SHP77 (cell line): Measurements from ENCODE around the gene IL1R2.
"Not testable (repeated sequence)": the region's sequence is repeated elsewhere in the genome, so short reads cannot be mapped to it uniquely, and the experiment has no call there.

Experiments used
- DNase-seq, 2 experiments: peaks; one replicate each; lab custom pipeline; 2025; lab: John Stamatoyannopoulos, UW

IL1R2 gene

GRCh38 chr2:101998896-101999789 is 7.4 kb downstream of the IL1R2 start:
- no peak for DNase-seq

DNA sequence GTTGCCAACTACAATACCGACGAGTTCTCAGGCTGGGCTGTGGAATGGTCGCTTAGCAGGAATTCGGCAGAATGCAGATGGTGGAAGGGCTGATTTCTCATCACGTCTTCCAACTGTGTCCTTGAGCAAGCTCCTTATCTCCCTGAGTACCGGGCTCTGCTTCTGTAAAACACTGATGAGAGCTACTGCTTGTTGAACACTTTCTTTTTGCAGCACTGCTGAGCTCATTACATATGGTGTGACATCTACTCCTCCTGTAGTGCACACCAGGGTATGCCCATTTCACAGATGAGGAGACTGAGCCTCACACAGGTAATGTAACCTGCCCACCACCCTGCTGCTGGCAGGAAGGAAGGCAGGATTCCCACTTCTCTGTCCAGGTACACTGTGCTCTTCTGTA is 8.3 kb downstream of the IL1R2 start:
- DNase-seq: no peak

- DNase-seq: no peak
Measured at GRCh38 chr2:102000813-102001766, 9.3 kb downstream of the IL1R2 start.

GRCh38 chr2:102001767-102002142 is 10.0 kb downstream of the IL1R2 start:
- DNase-seq: no peak

DNA sequence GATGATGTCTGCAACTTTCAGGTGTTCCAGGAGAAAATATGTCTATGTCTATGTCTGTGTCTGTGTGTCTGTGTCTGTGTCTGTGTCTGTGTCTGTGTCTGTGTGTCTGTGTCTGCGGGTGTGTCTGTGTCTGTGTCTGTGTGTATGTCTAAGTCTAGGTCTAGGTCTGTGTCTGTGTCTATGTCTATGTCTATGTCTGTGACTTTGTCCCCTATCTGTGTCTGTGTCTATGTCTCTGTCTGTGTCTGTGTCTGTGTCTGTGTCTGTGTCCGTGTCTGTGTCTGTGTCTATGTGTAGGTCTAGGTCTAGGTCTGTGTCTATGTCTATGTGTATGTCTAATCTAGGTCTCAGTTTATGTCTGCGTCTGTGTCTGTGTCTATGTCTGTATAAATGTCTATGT is 10.5 kb downstream of the IL1R2 start:
- DNase-seq: no peak

DNA sequence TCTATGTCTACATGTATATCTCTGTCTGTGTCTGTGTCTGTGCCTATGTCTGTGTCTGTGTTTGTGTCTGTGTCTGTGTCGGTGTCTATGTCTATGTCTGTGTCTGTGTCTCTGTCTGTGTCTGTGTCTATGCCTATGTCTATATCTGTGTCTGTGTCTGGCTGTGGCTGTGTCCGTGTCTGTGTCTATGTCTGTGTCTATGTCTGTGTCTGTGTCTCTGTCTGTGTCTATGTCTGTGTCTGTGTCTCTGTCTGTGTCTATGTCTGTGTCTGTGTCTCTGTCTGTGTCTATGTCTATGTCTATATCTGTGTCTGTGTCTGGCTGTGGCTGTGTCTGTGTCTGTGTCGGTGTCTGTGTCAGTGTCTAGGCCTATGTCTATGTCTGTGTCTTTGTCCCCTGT is 11.1 kb downstream of the IL1R2 start:
- not testable (repeated sequence) for DNase-seq

GRCh38 chr2:102003696-102004095 is 11.9 kb downstream of the IL1R2 start:
- DNase-seq: no peak

GRCh38 chr2:102004581-102004980 is 12.8 kb downstream of the IL1R2 start:
- no peak for DNase-seq

GRCh38 chr2:102005449-102005848 is 13.7 kb downstream of the IL1R2 start:
- DNase-seq: no peak

- DNase-seq: peak; percentile 28 to 44
Measured at GRCh38 chr2:102005989-102006885, 14.5 kb downstream of the IL1R2 start.

GRCh38 chr2:102006886-102007278 is 15.1 kb downstream of the IL1R2 start:
- no peak for DNase-seq

DNA sequence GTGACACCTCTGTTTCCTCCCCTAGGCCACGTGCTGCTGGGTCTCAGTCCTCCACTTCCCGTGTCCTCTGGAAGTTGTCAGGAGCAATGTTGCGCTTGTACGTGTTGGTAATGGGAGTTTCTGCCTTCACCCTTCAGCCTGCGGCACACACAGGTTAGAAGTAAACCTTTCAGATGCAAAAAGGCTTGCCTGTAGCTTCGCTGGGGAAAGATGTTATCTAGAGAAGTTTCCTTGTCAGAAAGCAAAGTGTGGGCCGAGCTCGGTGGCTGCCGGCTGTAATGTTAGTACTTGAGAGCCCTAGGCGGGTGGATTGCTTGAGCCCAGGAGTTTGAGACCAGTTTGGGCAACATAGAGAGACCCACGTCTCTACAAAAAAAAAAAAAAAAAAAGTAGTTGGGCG is 16.7 kb downstream of the IL1R2 start:
- DNase-seq: no peak

DNA sequence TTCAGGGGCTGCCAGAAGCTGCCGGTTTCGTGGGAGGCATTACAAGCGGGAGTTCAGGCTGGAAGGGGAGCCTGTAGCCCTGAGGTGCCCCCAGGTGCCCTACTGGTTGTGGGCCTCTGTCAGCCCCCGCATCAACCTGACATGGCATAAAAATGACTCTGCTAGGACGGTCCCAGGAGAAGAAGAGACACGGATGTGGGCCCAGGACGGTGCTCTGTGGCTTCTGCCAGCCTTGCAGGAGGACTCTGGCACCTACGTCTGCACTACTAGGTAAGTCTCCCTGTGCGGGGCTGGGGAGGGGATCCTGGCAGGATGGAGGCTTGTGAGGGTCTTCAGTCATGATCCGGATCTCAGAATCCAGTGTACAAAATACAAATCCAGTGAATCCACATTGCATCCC is 17.8 kb downstream of the IL1R2 start:
- no peak for DNase-seq

DNA sequence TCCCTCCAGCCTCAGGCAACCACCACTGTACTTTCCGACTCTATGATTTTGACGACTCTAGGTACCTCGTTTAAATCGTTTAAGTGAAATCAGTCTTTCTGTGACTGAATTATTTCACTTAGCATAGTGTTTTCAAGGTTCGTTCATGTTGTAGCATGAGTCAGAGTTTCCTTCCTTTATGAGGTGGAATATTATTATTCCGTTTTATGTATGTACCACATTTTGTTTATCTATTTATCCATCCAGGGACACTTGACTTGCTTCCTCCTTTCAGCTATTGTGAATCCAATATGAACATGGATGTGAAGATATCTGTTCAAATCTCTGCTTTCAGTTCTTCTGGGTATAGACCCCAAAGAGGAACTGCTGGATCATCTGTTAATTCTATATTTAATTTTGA is 19.1 kb downstream of the IL1R2 start:
- DNase-seq: no peak

- no peak for DNase-seq
Measured at GRCh38 chr2:102012061-102012614, 20.4 kb downstream of the IL1R2 start.

GRCh38 chr2:102013206-102014040 is 21.7 kb downstream of the IL1R2 start:
- no peak for DNase-seq

- no peak for DNase-seq
Measured at GRCh38 chr2:102014041-102014345, 22.2 kb downstream of the IL1R2 start.

GRCh38 chr2:102015399-102015798 is 23.6 kb downstream of the IL1R2 start:
- no peak for DNase-seq

GRCh38 chr2:102016399-102016955 is 24.7 kb downstream of the IL1R2 start:
- DNase-seq: no peak

DNA sequence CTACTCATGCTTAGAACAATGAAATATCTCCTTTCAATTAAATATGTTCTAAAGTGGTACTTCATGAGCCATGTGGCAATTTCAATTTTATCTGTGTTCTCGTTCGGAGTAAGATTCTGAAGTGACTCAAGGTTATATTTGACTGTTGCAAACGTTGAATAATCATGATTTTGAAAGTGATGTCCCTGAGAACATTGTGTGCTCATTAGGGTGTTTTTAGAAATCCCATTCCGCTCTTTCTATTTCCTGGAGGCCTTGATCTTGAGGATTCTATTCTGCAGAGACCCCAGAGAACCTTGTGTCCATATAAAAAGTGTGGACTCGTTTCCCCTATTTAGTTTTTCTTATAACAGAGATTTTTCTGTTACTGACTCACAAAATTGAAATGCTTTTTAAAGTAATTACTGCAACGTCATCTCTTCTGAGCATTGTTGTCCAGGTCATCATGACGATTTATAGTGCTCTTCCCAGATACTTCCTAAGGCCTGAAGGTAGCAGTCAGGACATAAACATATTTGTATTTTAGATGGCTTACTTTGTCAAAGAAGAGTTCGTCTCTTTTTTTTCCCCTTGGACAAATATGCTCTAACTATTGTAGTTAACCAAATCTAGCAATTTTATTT is 27.2 kb downstream of the IL1R2 start:
- no peak for DNase-seq
